HL-60 (cell line): Measurements from ENCODE around the gene XYLB.
A peak's percentile ranks its signal among the peaks of the same experiment; 100 is the strongest.

Source experiments
- DNase-seq, 2 experiments: peaks; one replicate each; pipeline ENCODE4 v3.0.0-alpha.2; 2010 to 2020; ENCODE audit warnings: low read depth in 1 of 2, low spot score in 1 of 2
- H3K27ac ChIP-seq: fragments of 250-450 bp; sonication (Bioruptor Pico); replicated peaks from 2 replicates; pipeline ENCODE4 v1.5.1; 2020; ENCODE audit warnings: mild to moderate bottlenecking, moderate library complexity
- H3K27me3 ChIP-seq: fragments of 250-450 bp; sonication (Bioruptor Pico); 2 replicates; pipeline ENCODE4 v1.5.1; 2021; ENCODE audit warnings: mild to moderate bottlenecking, moderate library complexity; ENCODE audit not compliant: insufficient read depth, poor library complexity, severe bottlenecking
- H3K4me3 ChIP-seq: replicated peaks from 2 replicates; pipeline ENCODE4 v1.5.1; 2011; ENCODE audit warnings: mild to moderate bottlenecking, control low read depth, low read length; ENCODE audit not compliant: insufficient read depth
- GABPA ChIP-seq: IDR thresholded peaks from 2 replicates; pipeline ENCODE4 v1.6.1; 2012; ENCODE audit warnings: low read depth
- POLR2AphosphoS5 ChIP-seq: IDR thresholded peaks from 2 replicates; pipeline ENCODE4 v1.6.1; 2012; ENCODE audit warnings: low read depth
- SPI1 ChIP-seq: IDR thresholded peaks from 2 replicates; pipeline ENCODE4 v1.6.1; 2012; ENCODE audit warnings: low read depth, mild to moderate bottlenecking, borderline replicate concordance
- TF ChIP-seq, protein P1 (sequence below): IDR thresholded peaks from 2 replicates; pipeline ENCODE4 v1.6.1; 2012; ENCODE audit warnings: low read depth; ENCODE audit not compliant: insufficient replicate concordance
- TF ChIP-seq, protein P2 (sequence below): IDR thresholded peaks from one replicate; pipeline ENCODE4 v1.5.1; 2011; ENCODE audit warnings: low read length, control low read depth, inconsistent platforms; ENCODE audit not compliant: insufficient read depth

The XYLB gene

DNA sequence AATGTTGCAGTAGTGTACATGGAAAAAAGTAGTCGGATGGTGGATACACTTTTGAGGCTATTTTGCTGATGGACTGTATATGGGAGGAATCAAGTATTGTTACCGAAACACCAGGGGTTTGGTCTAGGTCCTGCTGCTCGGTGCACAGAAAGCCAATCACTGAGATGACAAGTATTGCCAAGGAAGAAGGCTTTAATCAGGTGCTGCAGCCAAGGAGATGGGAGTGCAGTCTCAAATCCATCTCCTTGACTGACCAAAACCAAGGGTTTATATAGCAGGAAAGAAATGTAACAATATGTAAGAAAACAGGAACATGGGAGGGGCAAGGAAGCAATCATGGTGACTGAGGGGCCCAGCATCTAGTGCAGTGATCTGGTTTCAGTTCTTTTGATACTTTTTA, 104.3 kb downstream of the XYLB start:
- Histone ChIP-seq H3K27me3 (peaks cover 5% of the 10 kb centered on the region), H3K27ac (no peak overlapping the region), H3K4me3 (no peak overlapping the region)
- DNase-seq: no peak
- TF ChIP-seq, protein P1, sequence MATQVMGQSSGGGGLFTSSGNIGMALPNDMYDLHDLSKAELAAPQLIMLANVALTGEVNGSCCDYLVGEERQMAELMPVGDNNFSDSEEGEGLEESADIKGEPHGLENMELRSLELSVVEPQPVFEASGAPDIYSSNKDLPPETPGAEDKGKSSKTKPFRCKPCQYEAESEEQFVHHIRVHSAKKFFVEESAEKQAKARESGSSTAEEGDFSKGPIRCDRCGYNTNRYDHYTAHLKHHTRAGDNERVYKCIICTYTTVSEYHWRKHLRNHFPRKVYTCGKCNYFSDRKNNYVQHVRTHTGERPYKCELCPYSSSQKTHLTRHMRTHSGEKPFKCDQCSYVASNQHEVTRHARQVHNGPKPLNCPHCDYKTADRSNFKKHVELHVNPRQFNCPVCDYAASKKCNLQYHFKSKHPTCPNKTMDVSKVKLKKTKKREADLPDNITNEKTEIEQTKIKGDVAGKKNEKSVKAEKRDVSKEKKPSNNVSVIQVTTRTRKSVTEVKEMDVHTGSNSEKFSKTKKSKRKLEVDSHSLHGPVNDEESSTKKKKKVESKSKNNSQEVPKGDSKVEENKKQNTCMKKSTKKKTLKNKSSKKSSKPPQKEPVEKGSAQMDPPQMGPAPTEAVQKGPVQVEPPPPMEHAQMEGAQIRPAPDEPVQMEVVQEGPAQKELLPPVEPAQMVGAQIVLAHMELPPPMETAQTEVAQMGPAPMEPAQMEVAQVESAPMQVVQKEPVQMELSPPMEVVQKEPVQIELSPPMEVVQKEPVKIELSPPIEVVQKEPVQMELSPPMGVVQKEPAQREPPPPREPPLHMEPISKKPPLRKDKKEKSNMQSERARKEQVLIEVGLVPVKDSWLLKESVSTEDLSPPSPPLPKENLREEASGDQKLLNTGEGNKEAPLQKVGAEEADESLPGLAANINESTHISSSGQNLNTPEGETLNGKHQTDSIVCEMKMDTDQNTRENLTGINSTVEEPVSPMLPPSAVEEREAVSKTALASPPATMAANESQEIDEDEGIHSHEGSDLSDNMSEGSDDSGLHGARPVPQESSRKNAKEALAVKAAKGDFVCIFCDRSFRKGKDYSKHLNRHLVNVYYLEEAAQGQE: no peak
- TF ChIP-seq GABPA (no peak), SPI1 (no peak)

DNA sequence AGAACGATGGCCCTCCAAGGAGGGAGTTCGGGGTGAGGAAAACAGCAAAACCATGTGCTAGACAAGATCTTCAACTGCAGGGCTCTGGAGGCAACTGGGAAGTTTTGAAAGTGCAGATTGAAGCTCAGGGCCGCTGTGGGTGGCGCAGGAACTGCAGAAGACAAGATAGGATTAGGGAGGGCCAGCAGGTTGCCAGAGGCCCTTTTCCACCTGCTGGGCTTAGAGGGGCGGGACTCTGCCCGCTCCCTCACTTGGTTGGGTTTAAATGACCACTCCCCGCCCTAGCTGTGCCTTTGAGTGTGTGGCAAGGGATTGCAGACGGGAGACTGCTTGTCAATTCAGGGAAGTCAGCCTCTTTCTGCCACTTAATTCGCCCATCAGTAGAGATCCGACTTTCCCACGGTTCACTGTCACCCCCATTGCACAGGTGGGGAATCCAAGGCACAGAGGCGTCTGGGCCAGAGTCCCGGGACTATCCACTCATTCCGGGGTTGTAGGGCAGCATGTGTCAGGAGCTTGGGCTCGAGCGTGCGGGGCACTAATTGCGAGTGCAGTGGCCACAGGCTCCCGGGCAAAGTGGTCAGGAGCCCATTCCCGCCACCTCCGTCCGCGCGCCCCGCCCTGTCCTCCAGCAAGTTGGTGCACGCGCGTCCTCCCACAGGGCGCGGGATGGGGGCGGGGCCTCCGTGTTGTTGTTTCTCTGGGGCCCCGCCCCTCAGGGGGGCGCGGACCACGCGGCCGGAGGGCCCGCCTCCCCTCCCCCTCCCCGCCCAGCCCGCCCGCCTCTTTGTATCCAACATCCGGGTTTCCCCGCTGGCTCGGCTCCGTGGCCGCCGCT, 106.7 kb downstream of the XYLB start, which contains the start of gene ACVR2B:
TSS of gene ACVR2B (plus strand) at position 816 of the 838 bp plus-strand sequence. CDS start 433 bp downstream, outside the sequence.
- Histone ChIP-seq H3K27me3 (peaks cover 5% of the 10 kb centered on the region), H3K27ac (0 out of 2 replicates have a peak within 1 kb of the TSS, but pooled peaks have one; percentile 14), H3K4me3 (peak within 1 kb of the TSS; percentile 61)
- DNase-seq: peak; percentile 54 to 57
- no peak for TF ChIP-seq POLR2AphosphoS5
- TF ChIP-seq, protein P1: no peak
- TF ChIP-seq, protein P2, sequence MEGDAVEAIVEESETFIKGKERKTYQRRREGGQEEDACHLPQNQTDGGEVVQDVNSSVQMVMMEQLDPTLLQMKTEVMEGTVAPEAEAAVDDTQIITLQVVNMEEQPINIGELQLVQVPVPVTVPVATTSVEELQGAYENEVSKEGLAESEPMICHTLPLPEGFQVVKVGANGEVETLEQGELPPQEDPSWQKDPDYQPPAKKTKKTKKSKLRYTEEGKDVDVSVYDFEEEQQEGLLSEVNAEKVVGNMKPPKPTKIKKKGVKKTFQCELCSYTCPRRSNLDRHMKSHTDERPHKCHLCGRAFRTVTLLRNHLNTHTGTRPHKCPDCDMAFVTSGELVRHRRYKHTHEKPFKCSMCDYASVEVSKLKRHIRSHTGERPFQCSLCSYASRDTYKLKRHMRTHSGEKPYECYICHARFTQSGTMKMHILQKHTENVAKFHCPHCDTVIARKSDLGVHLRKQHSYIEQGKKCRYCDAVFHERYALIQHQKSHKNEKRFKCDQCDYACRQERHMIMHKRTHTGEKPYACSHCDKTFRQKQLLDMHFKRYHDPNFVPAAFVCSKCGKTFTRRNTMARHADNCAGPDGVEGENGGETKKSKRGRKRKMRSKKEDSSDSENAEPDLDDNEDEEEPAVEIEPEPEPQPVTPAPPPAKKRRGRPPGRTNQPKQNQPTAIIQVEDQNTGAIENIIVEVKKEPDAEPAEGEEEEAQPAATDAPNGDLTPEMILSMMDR: no peak
- TF ChIP-seq SPI1: no peak
- TF ChIP-seq GABPA: no peak

DNA sequence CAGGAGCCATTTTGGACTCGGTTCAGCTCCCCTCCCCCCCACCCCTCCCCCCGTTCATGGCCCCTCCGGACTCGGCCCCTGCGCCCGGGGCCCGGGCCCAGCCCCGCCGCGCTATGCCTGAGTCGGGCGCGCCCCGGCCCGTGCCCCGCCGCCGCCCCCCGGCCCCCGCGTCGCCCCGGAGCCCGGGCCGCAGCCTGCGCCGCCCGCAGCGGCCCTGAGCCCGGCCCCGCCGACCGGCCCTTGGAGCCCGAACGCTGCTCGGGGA, 107.3 kb downstream of the XYLB start:
- peak overlapping the region; percentile 61 for H3K4me3 ChIP-seq
- H3K27ac ChIP-seq: no peak overlapping the region
- no peak for DNase-seq
- H3K27me3 ChIP-seq: peaks cover 5% of the 10 kb centered on the region
- TF ChIP-seq GABPA (no peak), POLR2AphosphoS5 (no peak), SPI1 (no peak)
- TF ChIP-seq, protein P2: no peak
- TF ChIP-seq, protein P1: no peak
